CD4-positive, alpha-beta T cell treated with Interleukin-15 for 1 hour (primary cell): ENCODE results near the gene CAMTA1.

ENCODE experiments used
- DNase-seq: peaks from one replicate; pipeline ENCODE4 v3.0.0-alpha.2; 2020

Gene CAMTA1

DNA sequence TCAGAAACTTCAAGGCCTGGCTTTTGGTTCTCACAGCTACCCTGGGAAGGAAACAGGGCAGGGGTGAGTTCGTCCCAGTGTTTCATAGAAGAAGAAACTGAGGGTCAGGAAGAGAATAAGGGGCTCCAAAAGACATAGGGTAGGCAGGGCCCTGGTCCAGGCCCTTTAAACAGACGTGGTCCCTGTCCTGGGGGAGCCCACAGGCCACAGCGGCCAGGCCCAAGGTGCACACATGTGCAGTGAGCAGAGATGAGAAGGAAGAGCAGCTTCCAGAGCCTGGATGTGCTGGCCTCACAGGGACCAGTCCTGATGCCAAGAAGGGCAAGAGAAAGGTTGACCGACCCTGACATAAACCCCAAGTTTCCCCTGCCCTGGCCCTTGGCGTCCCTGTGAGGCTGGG lies 690.4 kb downstream of the CAMTA1 start:
- DNase-seq = no peak

DNA sequence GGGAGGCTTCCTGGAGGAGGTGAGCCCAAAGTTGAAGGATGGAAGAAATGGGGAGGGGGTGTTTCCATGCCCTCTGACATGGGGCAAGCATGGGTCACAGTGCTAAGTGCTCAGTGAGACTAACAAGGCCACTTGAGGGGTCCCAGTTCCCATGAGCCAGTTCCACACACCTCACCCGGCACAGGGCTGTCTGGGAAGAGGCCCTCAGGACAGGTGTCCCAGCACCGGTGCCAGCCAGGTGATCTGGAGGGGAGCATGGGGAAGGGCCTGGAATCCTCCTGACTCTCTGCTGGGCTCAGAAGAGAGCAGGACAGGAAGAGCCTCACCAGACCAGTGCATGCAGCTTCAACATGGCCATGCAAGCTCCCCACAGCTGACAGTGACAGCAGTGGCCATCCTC lies 691.1 kb downstream of the CAMTA1 start:
- DNase-seq = no peak

- DNase-seq = no peak
These were observed 691.8 kb downstream of the CAMTA1 start for GRCh38 chr1:7476861-7477547.

DNA sequence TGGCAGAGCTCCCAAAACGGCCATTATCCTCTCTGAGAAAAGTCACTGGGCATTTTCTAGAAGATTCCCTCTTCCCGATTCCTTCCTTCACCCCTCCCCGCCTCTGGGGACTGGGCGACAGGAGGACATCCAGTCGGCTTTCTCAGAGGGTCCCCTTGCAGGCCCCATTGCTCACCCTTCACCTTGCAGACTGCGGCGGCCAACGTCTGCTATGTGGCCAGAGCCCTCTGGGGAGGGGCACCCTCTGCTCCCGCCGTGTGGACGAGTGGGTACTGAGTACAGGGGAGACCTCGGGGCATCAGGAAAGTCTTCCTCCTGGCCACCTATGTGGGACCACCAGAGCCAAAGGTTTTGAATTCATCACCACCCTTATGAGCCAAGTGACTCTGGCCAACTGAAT lies 692.3 kb downstream of the CAMTA1 start:
- no peak for DNase-seq

DNA sequence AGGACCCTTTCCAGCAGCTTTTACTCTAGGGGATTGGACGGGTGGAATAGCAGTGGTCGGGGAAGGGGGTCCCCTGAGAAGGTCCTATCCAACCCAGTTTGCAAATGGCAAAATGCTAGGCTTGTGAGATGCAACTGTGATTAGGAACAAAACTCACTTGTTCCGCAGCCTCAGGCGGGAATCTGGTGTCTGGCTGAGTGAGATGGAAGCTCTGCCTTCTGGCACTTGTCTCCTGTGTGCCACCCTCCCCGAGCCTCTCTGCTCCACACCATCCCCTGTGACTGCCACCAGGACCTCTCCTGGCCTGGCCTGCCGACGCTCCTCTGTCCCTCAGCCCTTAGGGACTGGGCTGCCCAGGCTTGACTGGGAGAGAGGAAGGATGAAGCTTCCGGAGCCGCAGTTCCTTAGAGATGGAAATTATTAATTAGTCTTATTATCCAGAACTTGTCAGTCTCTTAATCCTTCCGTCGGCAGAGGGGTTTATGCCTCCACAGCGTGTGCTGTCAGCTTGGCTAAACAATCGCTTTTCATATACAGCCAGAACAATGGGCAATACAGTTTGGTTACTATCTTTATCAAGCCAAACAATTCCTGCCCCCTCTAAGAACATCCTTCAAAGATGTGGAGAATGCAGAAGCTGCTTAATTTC lies 693.0 kb downstream of the CAMTA1 start:
- no peak for DNase-seq

DNA sequence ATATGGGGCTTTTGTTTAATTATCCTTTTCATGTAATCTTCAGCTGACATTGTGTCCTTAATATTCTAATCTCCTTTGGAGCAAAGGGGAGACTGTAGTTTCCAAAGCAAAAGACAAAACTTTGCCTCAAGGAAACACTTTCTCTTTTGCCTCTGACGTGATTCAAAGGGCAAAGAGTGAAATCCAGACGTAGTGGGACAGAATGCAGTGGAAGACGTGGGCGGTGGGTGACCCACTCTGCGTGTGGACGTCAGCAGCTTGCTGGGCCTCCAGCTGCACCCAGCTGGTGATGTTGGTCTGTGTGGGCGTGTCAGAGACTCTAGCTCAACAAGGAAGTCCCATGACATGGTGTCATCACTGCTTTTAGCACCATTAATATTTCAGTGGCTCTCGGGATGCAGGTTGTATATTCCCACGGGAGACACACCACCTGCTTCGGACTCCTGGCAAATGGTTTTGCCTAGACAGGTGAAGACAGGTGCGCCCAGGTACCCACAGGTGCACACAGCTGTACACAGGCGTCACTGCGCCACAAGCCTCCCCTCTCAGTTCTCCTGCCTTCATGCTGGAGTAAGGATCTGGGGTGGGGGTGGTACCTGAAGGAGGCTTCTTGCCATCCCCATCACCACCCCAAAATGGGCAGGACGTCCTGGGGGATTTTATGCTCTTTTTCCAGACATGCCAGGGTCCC lies 693.7 kb downstream of the CAMTA1 start:
- DNase-seq = no peak

DNA sequence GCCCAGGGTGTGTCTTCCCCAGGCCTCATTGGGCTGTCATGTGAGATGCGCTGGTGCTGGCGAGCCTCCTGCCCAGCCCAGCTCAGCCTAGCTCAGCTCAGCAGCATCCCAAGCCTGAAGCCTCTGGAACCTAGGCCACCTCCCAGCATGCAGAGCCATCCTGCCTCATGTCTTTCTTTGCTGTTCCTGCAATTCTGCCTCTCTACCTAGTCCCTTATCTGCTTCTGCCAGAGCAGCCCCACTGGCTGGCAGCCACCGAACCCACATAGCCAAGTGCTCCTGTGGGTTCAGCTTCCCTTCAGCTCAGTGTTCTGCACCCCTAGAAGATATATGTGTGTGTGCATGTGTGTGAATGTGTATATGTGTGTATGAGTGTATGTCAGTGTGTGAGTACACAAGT lies 694.3 kb downstream of the CAMTA1 start:
- no peak for DNase-seq

- DNase-seq = no peak
These were observed 695.9 kb downstream of the CAMTA1 start for GRCh38 chr1:7481194-7481593.

DNA sequence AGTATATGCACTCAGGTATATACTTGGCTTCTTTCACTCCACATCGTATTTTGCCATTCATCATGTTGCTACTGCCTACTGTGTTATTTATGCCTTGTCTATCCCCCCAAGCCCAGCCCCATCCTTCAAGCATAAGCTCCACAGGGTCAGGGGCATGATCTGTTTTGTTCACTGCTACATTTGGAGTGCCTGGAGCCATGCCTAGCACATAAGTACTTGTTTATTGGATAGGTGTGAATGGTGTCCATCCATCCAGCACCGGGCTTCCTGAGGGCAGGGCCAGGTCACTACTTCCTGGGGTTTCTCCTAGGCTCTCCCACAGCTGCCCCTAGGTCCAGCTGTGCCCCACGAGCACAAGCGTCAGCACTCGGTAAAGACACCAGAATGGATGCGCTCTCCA lies 696.8 kb downstream of the CAMTA1 start:
- no peak for DNase-seq

DNA sequence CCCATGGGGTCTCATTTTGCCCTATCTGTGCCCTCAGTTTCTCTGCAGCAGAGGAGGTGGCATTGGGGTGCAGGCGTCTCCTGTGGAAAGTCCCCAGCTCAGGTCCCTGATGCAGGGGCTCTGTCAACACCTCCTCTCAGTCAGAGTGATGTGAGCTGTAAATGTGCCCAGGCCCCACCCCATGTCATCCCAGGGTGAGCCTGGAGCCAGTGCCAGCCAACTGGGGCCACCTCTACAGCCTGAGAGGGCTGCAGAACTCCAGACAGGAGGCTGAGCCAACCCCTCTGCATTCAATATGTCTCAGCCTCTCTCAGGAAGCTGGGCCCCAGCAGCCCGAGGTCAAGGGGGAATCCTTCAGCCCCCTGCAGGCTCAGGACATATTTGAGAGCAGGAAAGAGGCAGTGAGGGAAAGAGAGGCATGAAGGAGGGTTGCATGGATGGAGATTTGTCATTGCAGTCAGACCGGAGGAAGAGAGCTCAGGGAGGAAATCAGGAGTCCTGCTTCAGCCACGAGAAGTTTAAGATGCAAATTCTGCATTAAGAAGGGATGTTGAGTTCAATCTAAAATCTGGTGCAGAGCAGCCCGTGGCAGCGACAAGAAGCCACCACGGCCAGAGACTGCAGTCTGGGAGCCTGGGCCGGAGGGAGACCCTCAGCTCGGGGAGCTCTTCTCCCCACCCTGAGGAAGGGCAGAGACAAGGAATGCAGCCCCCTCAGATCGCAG lies 697.7 kb downstream of the CAMTA1 start:
- DNase-seq = no peak

DNA sequence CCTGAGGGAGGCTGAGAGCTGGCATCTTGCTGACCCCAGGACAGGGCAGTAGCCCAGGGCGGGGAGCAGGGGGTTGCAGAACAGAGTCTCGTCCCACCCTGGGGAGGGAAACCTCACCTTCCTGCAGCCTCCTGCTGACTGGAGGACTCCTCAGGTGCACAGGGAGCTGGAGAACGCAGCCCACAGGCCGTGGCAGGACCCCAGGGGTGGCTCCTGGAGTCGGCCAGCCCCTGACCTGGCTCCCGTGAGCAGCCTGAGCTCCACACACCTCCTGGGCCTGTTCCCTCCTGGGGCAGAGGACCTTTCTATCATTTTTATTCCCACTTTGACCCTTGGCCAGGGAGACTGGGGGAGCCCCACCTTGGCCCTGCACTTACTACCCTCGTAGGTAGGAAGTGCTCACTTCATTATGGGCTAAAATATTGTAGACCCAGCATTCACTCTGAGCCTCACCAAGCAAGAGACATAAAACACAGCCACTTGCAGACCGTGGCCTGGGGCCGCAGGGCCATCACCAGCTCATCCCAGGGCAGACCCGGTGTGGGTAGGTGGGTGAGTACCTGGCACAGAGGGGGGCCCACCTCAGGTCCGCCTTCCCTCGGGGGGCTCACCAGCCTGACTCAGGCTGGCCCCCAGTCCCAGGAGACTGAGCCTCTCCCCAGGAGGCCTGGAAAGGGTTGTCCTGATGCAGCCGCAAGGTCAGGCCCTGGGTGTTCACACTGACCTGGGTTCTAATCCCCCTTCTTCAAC lies 698.6 kb downstream of the CAMTA1 start:
- no peak for DNase-seq

GRCh38 chr1:7485086-7485780 lies 700.0 kb downstream of the CAMTA1 start:
- no peak for DNase-seq

DNA sequence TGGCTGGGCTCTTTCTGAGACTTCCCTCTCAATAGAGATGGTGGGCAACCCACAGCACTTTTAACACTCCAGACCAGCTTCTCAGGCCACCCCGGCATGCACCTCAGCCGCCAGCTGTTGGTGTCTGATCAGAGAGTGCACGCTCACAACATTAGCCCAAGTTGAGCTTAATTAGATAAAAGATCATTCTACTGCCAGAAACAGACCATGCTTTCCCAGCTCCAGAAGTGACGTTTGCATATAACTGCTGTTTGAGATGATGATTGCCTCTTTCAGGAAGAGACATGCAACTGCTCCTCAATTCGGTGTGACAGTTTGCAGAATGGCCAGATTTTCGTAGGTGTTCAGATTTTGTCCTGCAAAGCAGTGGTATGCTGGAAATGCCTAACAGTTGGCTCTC lies 700.6 kb downstream of the CAMTA1 start:
- DNase-seq = no peak

GRCh38 chr1:7487766-7488474 lies 702.7 kb downstream of the CAMTA1 start:
- no peak for DNase-seq

DNA sequence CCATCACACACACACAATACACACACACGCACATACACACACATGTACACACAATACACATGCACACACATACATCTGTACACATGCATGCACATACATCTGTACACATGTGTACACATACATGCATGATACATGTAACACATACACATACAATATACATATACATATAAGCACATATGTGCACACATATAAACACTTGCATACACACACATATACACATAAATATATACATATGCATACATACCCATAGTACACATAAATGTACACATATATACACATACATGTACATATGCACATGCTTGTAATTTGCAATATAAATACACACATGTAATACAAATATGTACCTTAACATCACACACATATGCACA lies 703.2 kb downstream of the CAMTA1 start:
- no peak for DNase-seq

GRCh38 chr1:7489586-7489985 lies 704.3 kb downstream of the CAMTA1 start:
- DNase-seq = no peak

DNA sequence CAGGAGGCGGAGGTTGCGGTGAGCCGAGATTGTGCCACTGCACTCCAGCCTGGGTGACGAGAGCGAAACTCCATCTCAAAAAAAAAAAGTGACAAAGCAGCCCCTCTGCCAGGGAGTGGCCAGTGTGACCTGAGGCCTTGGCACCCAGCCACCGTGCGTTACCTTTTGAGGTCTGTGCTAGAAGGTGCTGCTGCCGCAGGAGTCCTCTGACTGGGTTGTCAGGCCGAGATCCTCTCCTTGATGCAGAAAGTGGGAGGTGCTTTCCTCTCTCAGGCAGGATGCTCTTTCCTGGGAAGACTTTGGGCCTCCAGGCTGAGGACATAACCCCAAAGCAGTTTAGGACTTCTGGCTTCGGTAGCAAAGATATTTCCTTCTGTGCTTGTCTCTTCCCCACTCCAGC lies 705.3 kb downstream of the CAMTA1 start:
- DNase-seq = no peak

GRCh38 chr1:7491109-7491817 lies 706.0 kb downstream of the CAMTA1 start:
- DNase-seq = no peak

DNA sequence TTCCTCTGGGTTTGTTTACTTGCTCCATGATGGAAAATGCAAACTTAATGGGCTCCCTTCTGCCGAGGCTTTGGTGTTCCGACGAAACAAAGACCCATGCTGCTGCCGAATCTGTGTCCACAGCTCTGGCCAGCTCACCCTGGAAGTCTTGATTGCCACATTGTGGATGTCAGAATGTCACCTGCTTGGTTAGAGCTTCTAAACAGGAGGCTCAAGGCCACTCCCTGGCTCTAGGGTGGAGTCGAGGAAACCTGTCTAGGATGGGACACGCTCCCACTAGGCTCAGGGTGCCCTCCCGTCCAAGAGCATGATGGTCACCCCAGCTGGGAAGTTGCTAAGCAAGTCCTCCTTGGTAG lies 706.5 kb downstream of the CAMTA1 start:
- no peak for DNase-seq

- no peak for DNase-seq
These were observed 708.6 kb downstream of the CAMTA1 start for GRCh38 chr1:7493711-7494454.
